A549 (cell line): ENCODE results near the gene WDR26. TPM values are rescaled to one million over a fixed set of nuclear protein-coding genes. Genes with fewer than 3 reads are reported as not detected.

Experiments
- ATAC-seq, 2 experiments: fragments of 200-7000 bp in 1 of 2; fragments of >200 bp in 1 of 2; cut with Nextera tagmentation in 1 of 2; cut with Tn5 transposase in 1 of 2; 3 replicates each; pipeline versions ENCODE4 v1.8.0 to v1.9.1; 2018 to 2020; ENCODE audit warnings: mild to moderate bottlenecking in 1 of 2, moderate library complexity in 1 of 2
- CTCF ChIA-PET: fragments of 300-600 bp; sonication (Branson Sonifier 250); formaldehyde crosslinking; extraction: SDS; loops from one replicate; lab custom pipeline; 2021; ENCODE audit warnings: antibody characterized with exemption, inconsistent platforms; lab: Yijun Ruan, JAX
- POLR2A ChIA-PET: fragments of 350-600 bp; formaldehyde crosslinking; extraction: SDS; loops from one replicate; lab custom pipeline; 2021; ENCODE audit warnings: antibody characterized with exemption, inconsistent platforms; lab: Yijun Ruan, JAX
- DNase-seq, 2 experiments: peaks; one replicate each; pipeline versions ENCODE4 v3.0.0 to v3.0.0-alpha.2; 2011 to 2016; ENCODE audit warnings: low read depth in 1 of 2, low spot score in 1 of 2
- FAIRE-seq: peaks from 2 replicates; lab custom pipeline; 2011; peaks lifted over from hg19 to GRCh38; lab: Jason Lieb, UNC
- H3K27ac ChIP-seq, 2 experiments: fragments of >200 bp; sonication (Bioruptor Twin); formaldehyde crosslinking; 3 replicates each; pipeline ENCODE4 v1.5.1; 2016 to 2017
- H3K4me1 ChIP-seq: fragments of >200 bp; sonication (Bioruptor Twin); formaldehyde crosslinking; 3 replicates; pipeline ENCODE4 v1.6.1; 2016
- H3K4me2 ChIP-seq: fragments of >200 bp; sonication (Bioruptor Twin); formaldehyde crosslinking; 3 replicates; pipeline ENCODE4 v1.6.1; 2016
- H3K4me3 ChIP-seq: fragments of >200 bp; sonication (Bioruptor Twin); formaldehyde crosslinking; 3 replicates; pipeline ENCODE4 v1.5.1; 2016
- H3K9me3 ChIP-seq: fragments of >200 bp; sonication (Bioruptor Twin); formaldehyde crosslinking; 3 replicates; pipeline ENCODE4 v1.6.1; 2016
- CBX2 ChIP-seq: fragments of 200-600 bp; sonication (generic); IDR thresholded peaks from 2 replicates; pipeline ENCODE4 v1.6.1; 2016; ENCODE audit warnings: low read depth, mild to moderate bottlenecking, borderline replicate concordance
- CBX8 ChIP-seq: fragments of 200-600 bp; sonication (generic); IDR thresholded peaks from 2 replicates; pipeline ENCODE4 v1.6.1; 2016
- CEBPB ChIP-seq, 2 experiments: fragments of >200 bp in 1 of 2; sonication (Bioruptor Twin) in 1 of 2; formaldehyde crosslinking in 1 of 2; IDR thresholded peaks; 2 replicates each; pipeline ENCODE4 v1.6.1; 2012 to 2016
- CHD2 ChIP-seq: fragments of 150-350 bp; IDR thresholded peaks from 2 replicates; pipeline ENCODE4 v1.6.1; 2014; ENCODE audit warnings: low read length; ENCODE audit not compliant: partially characterized antibody
- FOSB ChIP-seq: fragments of 250-450 bp; sonication (Bioruptor Pico); IDR thresholded peaks from 2 replicates; pipeline ENCODE4 v1.5.0; 2020; ENCODE audit warnings: mild to moderate bottlenecking, moderate library complexity
- FOXS1 ChIP-seq: fragments of 250-450 bp; sonication (Bioruptor Pico); IDR thresholded peaks from 2 replicates; pipeline ENCODE4 v1.5.0; 2020; ENCODE audit warnings: mild to moderate bottlenecking, moderate library complexity
- GATA3 ChIP-seq: IDR thresholded peaks from 2 replicates; pipeline ENCODE4 v1.6.1; 2012; ENCODE audit warnings: borderline replicate concordance
- HDAC2 ChIP-seq: fragments of 200-600 bp; sonication (generic); IDR thresholded peaks from 2 replicates; pipeline ENCODE4 v1.6.1; 2016
- JUNB ChIP-seq: fragments of >200 bp; sonication (Bioruptor Twin); formaldehyde crosslinking; IDR thresholded peaks from 2 replicates; pipeline ENCODE4 v1.6.1; 2016
- KDM1A ChIP-seq: fragments of 200-600 bp; sonication (generic); IDR thresholded peaks from 2 replicates; pipeline ENCODE4 v1.6.1; 2016; ENCODE audit warnings: low read depth, mild to moderate bottlenecking
- MAZ ChIP-seq: fragments of 150-350 bp; IDR thresholded peaks from 2 replicates; pipeline ENCODE4 v1.6.1; 2014; ENCODE audit warnings: antibody characterized with exemption, low read depth, low read length, borderline replicate concordance
- NPAS2 ChIP-seq: fragments of 250-450 bp; sonication (Bioruptor Pico); IDR thresholded peaks from 2 replicates; pipeline ENCODE4 v1.8.0; 2022; ENCODE audit warnings: mild to moderate bottlenecking, moderate library complexity, borderline replicate concordance
- PBX3 ChIP-seq: IDR thresholded peaks from 2 replicates; pipeline ENCODE4 v1.6.1; 2012
- POLR2A ChIP-seq: IDR thresholded peaks from 2 replicates; pipeline ENCODE4 v1.6.1; 2012; ENCODE audit warnings: mild to moderate bottlenecking, low read length
- POLR2AphosphoS2 ChIP-seq: conservative IDR thresholded peaks from 2 replicates; pipeline ENCODE4 v1.6.1; 2012; ENCODE audit warnings: low read length, improper control_type of control experiment, inconsistent platforms
- RARB ChIP-seq: fragments of 250-450 bp; sonication (Bioruptor Pico); IDR thresholded peaks from 2 replicates; pipeline ENCODE4 v1.8.0; 2021; ENCODE audit warnings: mild to moderate bottlenecking, moderate library complexity
- RFX5 ChIP-seq: fragments of 450-650 bp; IDR thresholded peaks from 2 replicates; pipeline ENCODE4 v1.7.1; 2014; ENCODE audit warnings: antibody characterized with exemption, mild to moderate bottlenecking, moderate library complexity
- RNF2 ChIP-seq: fragments of 200-600 bp; sonication (generic); IDR thresholded peaks from 2 replicates; pipeline ENCODE4 v1.6.1; 2016; ENCODE audit warnings: low read depth, mild to moderate bottlenecking, antibody characterized with exemption, moderate library complexity, borderline replicate concordance
- SREBF2 ChIP-seq: fragments of 450-650 bp; IDR thresholded peaks from 2 replicates; pipeline ENCODE4 v1.6.1; 2014; ENCODE audit warnings: mild to moderate bottlenecking, moderate library complexity
- TP53 ChIP-seq: fragments of 250-450 bp; sonication (Bioruptor Pico); IDR thresholded peaks from 2 replicates; pipeline ENCODE4 v1.5.0; 2021; ENCODE audit warnings: mild to moderate bottlenecking, moderate library complexity
- USF2 ChIP-seq: fragments of 450-650 bp; IDR thresholded peaks from 2 replicates; pipeline ENCODE4 v1.6.1; 2014; ENCODE audit warnings: antibody characterized with exemption
- ZFP36 ChIP-seq: fragments of 450-650 bp; IDR thresholded peaks from 2 replicates; pipeline ENCODE4 v1.6.1; 2014; ENCODE audit warnings: borderline replicate concordance; ENCODE audit not compliant: partially characterized antibody
- ZNF302 ChIP-seq: fragments of 250-450 bp; sonication (Bioruptor Pico); IDR thresholded peaks from 2 replicates; pipeline ENCODE4 v1.9.0; 2021; ENCODE audit warnings: inconsistent platforms, mild to moderate bottlenecking, moderate library complexity
- ZSCAN20 ChIP-seq: fragments of 250-450 bp; sonication (Bioruptor Pico); IDR thresholded peaks from 2 replicates; pipeline ENCODE4 v1.8.0; 2022; ENCODE audit warnings: mild to moderate bottlenecking, moderate library complexity
- WGBS: methylation state at CpG from one replicate; pipeline ENCODE4 v1.1.6; 2017; ENCODE audit errors: missing lambda C conversion rate; 5-methylcytosine and 5-hydroxymethylcytosine counted together
- polyA plus RNA-seq, 4 experiments: library from polyadenylated mRNA; depleted of rRNA in 3 of 4; stranded (reverse); fragments of >200 nt; fragmentation: RNase III in 1 of 4; extraction: RNeasy Plus Mini Kit Qiagen cat#74134 plus additional on column Dnase treatment in 1 of 4; gene quantifications; 2 replicates in 3 of 4; 3 replicates in 1 of 4; pipeline ENCODE4 v1.2.3, GENCODE V29; 2011 to 2017
- TF ChIP-seq, protein P1 (sequence below): IDR thresholded peaks from 2 replicates; pipeline ENCODE4 v1.6.1; 2012; ENCODE audit warnings: low read depth, borderline replicate concordance
- TF ChIP-seq, protein P2 (sequence below): fragments of 150-350 bp; IDR thresholded peaks from 2 replicates; pipeline ENCODE4 v1.6.1; 2014; ENCODE audit warnings: low read depth, mild to moderate bottlenecking, low read length

Gene WDR26
- polyA plus RNA-seq, 2 of the 4 experiments (the other 2 are of a cell fraction), result 38.4 to 45.2 TPM

DNA sequence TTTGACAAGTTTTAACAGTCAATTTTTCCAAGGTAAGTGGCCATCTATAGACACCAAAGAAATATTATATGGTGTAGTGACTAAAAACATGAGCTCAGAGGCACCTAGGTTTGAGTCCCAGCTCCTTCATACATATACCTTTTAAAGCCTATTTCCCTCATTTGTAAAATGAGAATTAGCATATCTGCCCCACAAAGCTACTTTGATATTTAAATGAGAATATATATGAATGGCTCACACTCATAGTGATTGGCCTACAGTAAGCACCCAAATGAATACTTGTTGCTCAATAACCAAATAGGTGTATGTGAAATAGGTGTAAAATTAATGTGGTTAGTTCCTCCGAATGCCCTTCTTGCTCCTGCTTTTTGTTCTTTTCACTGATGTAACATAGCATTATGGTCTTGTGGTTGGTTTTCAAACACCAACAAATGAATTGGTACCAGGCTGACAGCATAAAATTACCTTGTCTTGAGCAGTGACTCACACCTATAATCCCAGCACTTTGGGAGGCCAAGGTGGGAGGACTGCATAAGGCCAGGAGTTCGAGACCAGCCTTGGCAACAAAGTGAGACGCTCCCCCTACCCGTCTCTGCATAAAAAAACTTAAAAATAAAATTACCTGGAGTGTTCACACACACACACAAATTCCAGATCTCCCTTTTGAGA is 52.6 kb downstream of the WDR26 start:
- no peak for FAIRE-seq
- Histone ChIP-seq H3K4me1 (peaks cover 4% of the 10 kb centered on the region; the same call in 1 of the 3 replicates), H3K4me3 (no peak overlapping the region), H3K9me3 (no peaks in the 10 kb centered on the region), H3K4me2 (no peak overlapping the region), H3K27ac (no peak overlapping the region)
- no peak for DNase-seq
- CTCF ChIA-PET, result no interaction called here
- TF ChIP-seq, protein P1, sequence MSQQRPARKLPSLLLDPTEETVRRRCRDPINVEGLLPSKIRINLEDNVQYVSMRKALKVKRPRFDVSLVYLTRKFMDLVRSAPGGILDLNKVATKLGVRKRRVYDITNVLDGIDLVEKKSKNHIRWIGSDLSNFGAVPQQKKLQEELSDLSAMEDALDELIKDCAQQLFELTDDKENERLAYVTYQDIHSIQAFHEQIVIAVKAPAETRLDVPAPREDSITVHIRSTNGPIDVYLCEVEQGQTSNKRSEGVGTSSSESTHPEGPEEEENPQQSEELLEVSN, result no peak
- no peak for TF ChIP-seq FOSB (CRISPR knock-in tag)
- TF ChIP-seq PBX3, result no peak
- TF ChIP-seq FOXS1, result no peak
- TF ChIP-seq CBX8, result no peak
- TF ChIP-seq HDAC2, result no peak
- no peak for TF ChIP-seq POLR2A
- no peak for TF ChIP-seq CHD2
- TF ChIP-seq TP53 (CRISPR knock-in tag), result no peak
- no peak for TF ChIP-seq KDM1A
- no peak for TF ChIP-seq JUNB
- no peak for TF ChIP-seq CBX2
- no peak for TF ChIP-seq NPAS2
- TF ChIP-seq, protein P2, sequence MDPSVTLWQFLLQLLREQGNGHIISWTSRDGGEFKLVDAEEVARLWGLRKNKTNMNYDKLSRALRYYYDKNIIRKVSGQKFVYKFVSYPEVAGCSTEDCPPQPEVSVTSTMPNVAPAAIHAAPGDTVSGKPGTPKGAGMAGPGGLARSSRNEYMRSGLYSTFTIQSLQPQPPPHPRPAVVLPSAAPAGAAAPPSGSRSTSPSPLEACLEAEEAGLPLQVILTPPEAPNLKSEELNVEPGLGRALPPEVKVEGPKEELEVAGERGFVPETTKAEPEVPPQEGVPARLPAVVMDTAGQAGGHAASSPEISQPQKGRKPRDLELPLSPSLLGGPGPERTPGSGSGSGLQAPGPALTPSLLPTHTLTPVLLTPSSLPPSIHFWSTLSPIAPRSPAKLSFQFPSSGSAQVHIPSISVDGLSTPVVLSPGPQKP, result no peak
- no peak for TF ChIP-seq GATA3
- TF ChIP-seq POLR2AphosphoS2, result no peak
- no peak for ATAC-seq
- 88% methylated on average over 4 of the region's 4 CpGs for WGBS
- POLR2A ChIA-PET, result no interaction called here

DNA sequence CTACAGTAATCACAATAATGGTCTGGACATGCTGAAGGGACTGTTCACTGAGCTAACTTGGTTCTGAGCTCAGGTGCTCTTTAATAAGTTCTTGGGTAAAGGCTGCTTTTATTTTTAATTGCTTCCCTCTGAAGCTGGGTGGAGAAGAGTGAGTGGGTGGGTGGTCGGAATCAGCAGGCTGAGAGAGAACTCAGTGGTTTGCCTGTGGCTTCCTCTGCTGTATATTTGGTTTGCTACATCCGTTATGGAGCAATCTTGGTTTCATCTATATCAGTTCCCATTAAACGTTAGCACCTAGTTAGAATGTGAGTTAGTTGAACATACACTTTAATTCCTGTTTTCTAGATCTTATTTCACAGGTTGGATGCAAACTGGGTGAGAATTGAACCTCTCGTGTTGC is 54.6 kb downstream of the WDR26 start:
- CTCF ChIA-PET, result no interaction called here
- POLR2A ChIA-PET, result no interaction called here
- DNase-seq, result no peak
- WGBS, result 80% methylated on average over 4 of the region's 4 CpGs
- Histone ChIP-seq H3K9me3 (no peaks in the 10 kb centered on the region), H3K27ac (no peak overlapping the region), H3K4me1 (peaks cover 4% of the 10 kb centered on the region; the same call in 1 of the 3 replicates), H3K4me3 (no peak overlapping the region), H3K4me2 (no peak overlapping the region)
- no peak for FAIRE-seq
- ATAC-seq, result no peak
- no peak for TF ChIP-seq CEBPB (IDR thresholded peaks at IDR 0.05)
- TF ChIP-seq RARB, result no peak
- TF ChIP-seq CHD2, result no peak
- no peak for TF ChIP-seq SREBF2
- TF ChIP-seq ZSCAN20 (CRISPR knock-in tag), result no peak
- TF ChIP-seq RFX5, result no peak
- no peak for TF ChIP-seq MAZ
- TF ChIP-seq ZNF302 (CRISPR knock-in tag), result no peak
- no peak for TF ChIP-seq USF2
- no peak for TF ChIP-seq RNF2
- TF ChIP-seq CBX2, result no peak
- no peak for TF ChIP-seq FOSB (CRISPR knock-in tag)
- TF ChIP-seq ZFP36, result no peak
